GM08714 (cell line): Measurements from ENCODE around the gene AFMID.
A peak's percentile ranks its signal among the peaks of the same experiment; 100 is the strongest.

Source experiments
- H3K4me3 ChIP-seq: fragments of 200-500 bp; sonication (Bioruptor generic); 2 replicates; pipeline ENCODE4 v1.5.1; 2014; ENCODE audit warnings: mild to moderate bottlenecking, low read length, inconsistent platforms
- ZNF274 ChIP-seq: IDR thresholded peaks from 2 replicates; pipeline ENCODE4 v1.6.1; 2012; ENCODE audit warnings: mild to moderate bottlenecking, low read depth, low read length

Gene AFMID

GRCh38 chr17:78144736-78145641 lies 42.2 kb upstream of the AFMID start:
- no peak overlapping the region for H3K4me3 ChIP-seq
- TF ChIP-seq ZNF274 = no peak

DNA sequence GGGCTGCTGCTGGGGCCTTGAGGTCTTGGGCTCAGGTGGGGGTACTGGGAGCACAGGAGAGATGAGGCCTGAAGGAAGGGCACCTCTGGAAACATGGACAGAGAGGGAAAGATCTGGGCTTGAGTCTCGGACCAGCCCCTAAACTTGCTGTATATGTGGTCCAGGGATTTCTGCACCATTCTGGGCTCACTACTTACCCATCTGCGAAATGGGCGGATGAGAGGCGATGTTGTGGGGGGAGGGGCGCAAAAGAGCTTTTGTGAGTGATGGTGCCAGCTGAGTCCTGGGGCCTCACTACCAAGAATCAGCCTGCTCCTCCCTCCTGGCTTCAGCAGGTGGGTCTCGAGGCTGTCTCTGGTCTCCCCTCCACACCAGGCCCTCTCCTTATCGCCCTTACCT lies 40.7 kb upstream of the AFMID start:
- no peak overlapping the region for H3K4me3 ChIP-seq
- no peak for TF ChIP-seq ZNF274

GRCh38 chr17:78146881-78147280 lies 40.3 kb upstream of the AFMID start:
- H3K4me3 ChIP-seq = no peak overlapping the region
- no peak for TF ChIP-seq ZNF274

- no peak for TF ChIP-seq ZNF274
- H3K4me3 ChIP-seq = no peak overlapping the region
These were observed 39.7 kb upstream of the AFMID start for GRCh38 chr17:78147315-78147998.

DNA sequence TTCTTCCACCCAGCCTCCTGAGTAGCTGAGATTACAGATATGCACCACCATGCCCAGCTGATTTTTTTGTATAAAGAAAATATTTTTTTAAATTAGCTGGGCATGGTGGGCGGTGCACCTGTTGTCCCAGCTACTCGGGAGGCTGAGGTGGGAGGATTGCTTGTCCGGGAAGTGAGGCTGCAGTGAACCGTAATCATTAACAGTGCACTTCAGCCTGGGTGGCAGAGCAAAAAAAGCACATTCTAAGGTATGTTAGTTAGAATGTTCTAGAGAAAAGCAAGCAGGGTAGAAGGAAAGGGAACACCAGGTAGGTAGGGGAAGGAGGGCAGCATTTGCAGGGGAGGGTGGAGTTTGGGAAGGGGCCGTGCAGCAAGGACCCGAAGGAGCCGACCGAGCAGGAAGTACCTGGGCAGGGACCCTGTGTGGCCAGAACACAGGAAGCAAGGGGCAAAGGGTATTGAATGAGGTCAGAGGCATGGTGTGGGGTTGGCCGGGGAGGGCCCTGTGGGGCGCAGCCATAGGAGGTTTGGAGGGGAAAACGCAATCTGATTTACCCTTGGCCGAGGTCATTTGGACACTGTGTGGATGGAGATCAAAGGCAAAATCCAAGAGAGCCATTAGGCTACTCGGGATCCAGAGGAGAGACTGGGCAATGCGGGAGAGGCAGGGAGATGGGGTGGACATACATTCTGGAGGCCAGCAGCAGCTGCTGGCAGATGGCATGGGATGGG lies 38.7 kb upstream of the AFMID start:
- no peak for TF ChIP-seq ZNF274
- no peak overlapping the region for H3K4me3 ChIP-seq

DNA sequence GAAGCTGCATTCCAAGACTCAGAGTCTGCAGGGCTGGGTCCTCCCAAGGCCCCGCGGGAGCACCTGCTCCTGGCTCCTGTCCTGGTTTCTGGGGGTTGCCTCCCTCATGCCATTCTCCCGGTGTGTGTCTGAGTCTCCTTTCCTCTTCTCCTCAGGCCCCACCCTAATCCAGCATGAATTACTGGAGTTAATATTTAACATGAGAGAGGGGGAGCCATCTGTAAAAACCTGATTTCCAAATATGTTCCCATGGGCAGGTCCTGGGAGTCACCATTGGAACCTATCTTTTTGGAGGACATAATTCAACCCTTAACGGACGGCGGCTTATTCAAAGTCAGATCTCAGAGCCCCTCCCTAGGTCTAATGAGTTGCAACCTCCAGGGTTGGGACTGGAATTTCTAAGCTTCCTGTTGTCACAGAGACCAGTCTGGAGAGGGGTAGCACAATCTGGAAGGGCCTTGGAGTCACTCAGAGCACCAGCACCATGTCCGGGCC lies 35.6 kb upstream of the AFMID start:
- TF ChIP-seq ZNF274 = no peak
- no peak overlapping the region for H3K4me3 ChIP-seq

DNA sequence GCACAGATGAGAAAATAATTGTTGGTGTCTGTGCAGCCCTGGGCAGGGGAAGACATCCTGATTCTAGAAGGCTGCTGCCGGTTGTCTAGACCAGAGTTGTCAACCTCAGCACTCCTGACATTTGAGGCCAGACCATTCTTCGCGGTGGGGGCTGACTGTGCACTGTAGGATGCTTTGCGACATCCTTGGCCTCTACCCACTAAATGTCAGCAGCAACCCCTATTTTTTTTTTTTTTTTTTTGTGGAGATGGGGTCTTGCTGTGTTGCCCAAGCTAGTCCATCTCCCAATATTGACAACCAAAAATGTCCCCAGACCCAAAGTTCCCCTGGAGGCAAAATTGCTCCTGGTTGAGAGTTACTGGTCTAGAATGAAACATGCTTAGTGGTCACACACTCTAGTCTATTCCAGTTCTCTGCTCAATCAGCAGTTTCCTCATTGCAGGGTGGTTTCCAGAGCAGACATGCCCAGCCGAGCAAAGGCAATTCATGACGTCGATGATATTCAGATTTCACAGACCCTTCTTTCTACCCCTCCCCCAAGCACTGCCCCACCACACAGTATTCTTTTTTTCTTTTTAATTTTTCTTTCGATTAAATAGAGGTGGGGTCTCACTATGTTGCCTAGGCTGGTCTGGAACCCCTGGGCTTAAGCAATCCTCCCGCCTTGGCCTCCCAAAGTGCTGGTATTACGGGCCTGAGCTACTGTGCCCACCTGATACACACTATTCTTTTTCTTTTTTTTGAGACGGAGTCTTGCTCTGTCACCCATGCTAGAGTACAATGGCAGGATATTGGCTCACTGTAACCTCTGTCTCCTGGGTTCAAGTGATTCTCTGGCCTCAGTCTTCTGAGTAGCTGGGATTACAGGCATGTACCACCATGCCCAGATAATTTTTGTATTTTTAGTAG lies 32.0 kb upstream of the AFMID start:
- no peak overlapping the region; the same call in 1 of the 2 replicates for H3K4me3 ChIP-seq

GRCh38 chr17:78159575-78160158 lies 27.5 kb upstream of the AFMID start:
- H3K4me3 ChIP-seq = peak overlapping the region; percentile 17; the same call in 1 of the 2 replicates
- no peak for TF ChIP-seq ZNF274

More for the DNA sequence above, 32.0 kb upstream of the AFMID start:
- TF ChIP-seq ZNF274 = no peak

DNA sequence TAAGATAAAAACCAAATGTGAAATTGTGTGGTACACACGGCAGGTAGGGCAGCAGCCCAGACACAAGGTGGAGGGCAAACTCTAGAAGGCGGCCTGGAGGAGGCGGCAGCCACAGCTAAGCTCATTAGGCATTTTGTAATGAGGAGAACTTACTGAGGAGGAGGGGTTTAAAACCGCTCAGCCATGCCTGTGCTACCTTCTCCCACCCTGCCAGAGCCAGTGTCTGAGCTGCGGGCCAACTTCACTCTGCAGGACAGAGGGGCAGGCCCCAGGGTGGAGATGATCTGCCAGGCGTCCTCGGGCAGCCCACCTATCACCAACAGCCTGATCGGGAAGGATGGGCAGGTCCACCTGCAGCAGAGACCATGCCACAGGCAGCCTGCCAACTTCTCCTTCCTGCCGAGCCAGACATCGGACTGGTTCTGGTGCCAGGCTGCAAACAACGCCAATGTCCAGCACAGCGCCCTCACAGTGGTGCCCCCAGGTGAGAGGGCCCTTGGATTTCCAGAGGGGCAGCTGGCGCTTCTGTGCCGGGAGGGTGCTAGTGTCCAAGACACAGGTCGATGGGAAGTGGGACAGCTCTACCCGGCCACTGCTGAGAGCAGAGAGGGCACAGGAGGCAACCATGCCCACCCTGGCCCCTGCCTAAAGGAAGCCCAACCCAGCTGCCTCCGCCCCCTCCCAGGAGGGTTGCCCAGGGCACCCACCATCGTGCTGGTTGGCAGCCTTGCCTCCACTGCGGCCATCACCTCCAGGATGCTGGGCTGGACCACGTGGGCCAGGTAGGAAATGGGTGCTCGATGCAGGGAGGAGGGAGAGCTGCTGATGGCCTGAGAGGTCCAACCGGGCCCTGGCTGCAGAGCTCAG lies 23.0 kb upstream of the AFMID start:
- no peak for TF ChIP-seq ZNF274
- no peak overlapping the region for H3K4me3 ChIP-seq

- no peak for TF ChIP-seq ZNF274
- no peak overlapping the region for H3K4me3 ChIP-seq
These were observed 22.2 kb upstream of the AFMID start for GRCh38 chr17:78164748-78165607.

DNA sequence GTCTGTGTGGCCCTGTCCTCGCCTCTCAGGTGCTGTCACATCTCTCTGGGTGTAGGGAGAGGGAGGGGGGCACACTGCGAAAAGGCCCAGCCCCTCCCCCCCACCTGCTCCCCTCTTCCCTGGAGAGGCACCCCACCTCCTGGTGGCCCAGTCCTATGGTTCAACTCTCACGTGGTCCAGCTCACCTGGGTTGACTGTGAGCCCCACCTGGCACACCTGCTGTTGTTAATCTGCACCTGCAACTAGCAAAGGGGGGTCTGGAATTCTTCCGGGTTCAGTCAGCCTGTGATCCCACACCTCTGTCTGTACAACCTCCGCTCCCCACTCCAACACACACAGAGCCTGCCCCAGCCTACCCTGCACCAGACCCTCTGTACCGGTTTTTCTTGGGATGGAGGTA lies 20.7 kb upstream of the AFMID start:
- no peak for TF ChIP-seq ZNF274
- no peak overlapping the region for H3K4me3 ChIP-seq

- peak within 1 kb of the TSS; percentile 80 for H3K4me3 ChIP-seq
- no peak for TF ChIP-seq ZNF274
These were observed 18.8 kb upstream of the AFMID start, which contains the start of gene SYNGR2 for GRCh38 chr17:78168242-78168902. Gene SYNGR2 (plus strand): TSS chr17:78168581. CDS start chr17:78168617, 36 bp downstream.
